Lung (tissue), 12 donors: Measurements from ENCODE around the gene TIAM2. TPM values are rescaled to one million over a fixed set of nuclear protein-coding genes. Genes with fewer than 3 reads are reported as not detected.

Experiments used
- ATAC-seq: fragments of 200-7000 bp; cut with Tn5 transposase; one replicate; pipeline ENCODE4 v1.9.1; 2020; ENCODE audit warnings: moderate number of reproducible peaks; ENCODE audit not compliant: insufficient read depth, low FRiP score
- DNase-seq, 3 donors: peaks; one replicate each; pipeline ENCODE4 v3.0.0-alpha.2; 2013 to 2017
- H3K27ac ChIP-seq, 2 donors: one replicate each; pipeline ENCODE4 v1.5.1; 2013; ENCODE audit warnings: mild to moderate bottlenecking in 2 of 2, moderate library complexity in 2 of 2, control low read depth in 1 of 2, inconsistent platforms in 1 of 2, low read depth in 1 of 2, low read length in 1 of 2
- H3K27me3 ChIP-seq, 3 donors: one replicate each; pipeline ENCODE4 v1.5.1; 2013; ENCODE audit warnings: low read length in 2 of 3; ENCODE audit not compliant: control insufficient read depth in 3 of 3, insufficient read depth in 3 of 3
- H3K36me3 ChIP-seq, 4 donors: one replicate each; pipeline ENCODE4 v1.5.1; 2013; ENCODE audit warnings: low read length in 4 of 4, mild to moderate bottlenecking in 1 of 4, moderate library complexity in 1 of 4; ENCODE audit not compliant: control insufficient read depth in 4 of 4, insufficient read depth in 4 of 4
- H3K4me1 ChIP-seq, 5 donors: one replicate each; pipeline ENCODE4 v1.5.1; 2013; ENCODE audit warnings: low read length in 5 of 5, mild to moderate bottlenecking in 2 of 5, moderate library complexity in 1 of 5; ENCODE audit not compliant: control insufficient read depth in 5 of 5, insufficient read depth in 5 of 5
- H3K4me3 ChIP-seq: one replicate; pipeline ENCODE4 v1.5.1; 2013; ENCODE audit warnings: mild to moderate bottlenecking, control low read depth, moderate library complexity
- H3K9ac ChIP-seq, 2 donors: one replicate each; pipeline ENCODE4 v1.5.1; 2013; ENCODE audit warnings: low read length in 2 of 2, control low read depth in 1 of 2; ENCODE audit not compliant: insufficient read depth in 1 of 2
- H3K9me3 ChIP-seq, 4 donors: one replicate each; pipeline ENCODE4 v1.5.1; 2013; ENCODE audit warnings: low read length in 3 of 4, mild to moderate bottlenecking in 1 of 4, moderate library complexity in 1 of 4; ENCODE audit not compliant: control insufficient read depth in 4 of 4, insufficient read depth in 3 of 4
- WGBS, 2 donors: extraction: QIAGEN DNeasy Blood & Tissue Kit; methylation state at CpG; one replicate each; pipeline ENCODE4 v1.1.7; 2013; 5-methylcytosine and 5-hydroxymethylcytosine counted together
- polyA plus RNA-seq, 2 donors: library from polyadenylated mRNA; stranded (reverse); fragments of 200-250 nt; gene quantifications; one replicate each; pipeline ENCODE4 v1.2.1, GENCODE V29; 2013
- total RNA-seq, 2 donors: library from RNA; depleted of rRNA in 1 of 2; stranded (reverse); fragments of >200 nt in 1 of 2; gene quantifications; one replicate each; pipeline ENCODE4 v1.2.1, GENCODE V29; 2014 to 2021
- TF ChIP-seq, protein P1 (sequence below): IDR thresholded peaks from 2 replicates; pipeline ENCODE4 v1.5.1; 2012; ENCODE audit warnings: mild to moderate bottlenecking; ENCODE audit errors: control extremely low read depth, extremely low read depth
- donor health status: control.
- donor health status: control.
- donor health status: Bipolar disorder and iron deficiency.
- donor health status: healthy.
- donor health status: DM: yes; HTN: yes; CAD: no.

Gene TIAM2
- total and polyA plus RNA-seq, 4 donors = 1.8 to 17.5 (median 4.1) TPM

DNA sequence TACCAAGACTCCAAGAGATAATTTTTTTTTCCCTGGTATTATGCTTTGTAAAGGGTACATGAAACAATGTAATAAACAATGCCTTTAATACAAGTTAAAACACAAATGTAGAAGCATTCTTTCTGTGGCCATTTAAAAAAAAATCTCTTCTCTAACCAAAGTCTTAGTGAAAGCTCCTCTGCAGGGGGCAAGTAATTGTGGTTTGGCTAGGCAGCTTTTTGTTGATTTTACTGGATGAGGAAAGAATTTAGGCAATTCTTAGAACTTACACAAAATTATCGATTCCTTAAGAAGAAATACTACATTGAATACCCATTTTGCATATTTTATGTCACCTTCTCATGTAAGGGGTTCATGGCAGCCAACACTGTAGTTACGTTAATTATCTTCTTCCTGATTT lies 306.8 kb downstream of the TIAM2 start:
- no peak for DNase-seq
- TF ChIP-seq, protein P1, sequence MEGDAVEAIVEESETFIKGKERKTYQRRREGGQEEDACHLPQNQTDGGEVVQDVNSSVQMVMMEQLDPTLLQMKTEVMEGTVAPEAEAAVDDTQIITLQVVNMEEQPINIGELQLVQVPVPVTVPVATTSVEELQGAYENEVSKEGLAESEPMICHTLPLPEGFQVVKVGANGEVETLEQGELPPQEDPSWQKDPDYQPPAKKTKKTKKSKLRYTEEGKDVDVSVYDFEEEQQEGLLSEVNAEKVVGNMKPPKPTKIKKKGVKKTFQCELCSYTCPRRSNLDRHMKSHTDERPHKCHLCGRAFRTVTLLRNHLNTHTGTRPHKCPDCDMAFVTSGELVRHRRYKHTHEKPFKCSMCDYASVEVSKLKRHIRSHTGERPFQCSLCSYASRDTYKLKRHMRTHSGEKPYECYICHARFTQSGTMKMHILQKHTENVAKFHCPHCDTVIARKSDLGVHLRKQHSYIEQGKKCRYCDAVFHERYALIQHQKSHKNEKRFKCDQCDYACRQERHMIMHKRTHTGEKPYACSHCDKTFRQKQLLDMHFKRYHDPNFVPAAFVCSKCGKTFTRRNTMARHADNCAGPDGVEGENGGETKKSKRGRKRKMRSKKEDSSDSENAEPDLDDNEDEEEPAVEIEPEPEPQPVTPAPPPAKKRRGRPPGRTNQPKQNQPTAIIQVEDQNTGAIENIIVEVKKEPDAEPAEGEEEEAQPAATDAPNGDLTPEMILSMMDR = no peak
- no peaks in the 10 kb centered on the region for H3K27me3 ChIP-seq
- H3K36me3 ChIP-seq = peaks cover 0 to 12% (median 5%) of the 10 kb centered on the region in 4 donors
- peaks cover 0 to 4% (median 0%) of the 10 kb centered on the region in 5 donors for H3K4me1 ChIP-seq
- no peak overlapping the region for H3K4me3 ChIP-seq
- no peak overlapping the region for H3K9ac ChIP-seq
- no peaks in the 10 kb centered on the region for H3K9me3 ChIP-seq
- no peak for ATAC-seq
- 82 to 94% methylated on average over 2 of the region's 2 CpGs for WGBS, 2 donors
- H3K27ac ChIP-seq = no peak overlapping the region

DNA sequence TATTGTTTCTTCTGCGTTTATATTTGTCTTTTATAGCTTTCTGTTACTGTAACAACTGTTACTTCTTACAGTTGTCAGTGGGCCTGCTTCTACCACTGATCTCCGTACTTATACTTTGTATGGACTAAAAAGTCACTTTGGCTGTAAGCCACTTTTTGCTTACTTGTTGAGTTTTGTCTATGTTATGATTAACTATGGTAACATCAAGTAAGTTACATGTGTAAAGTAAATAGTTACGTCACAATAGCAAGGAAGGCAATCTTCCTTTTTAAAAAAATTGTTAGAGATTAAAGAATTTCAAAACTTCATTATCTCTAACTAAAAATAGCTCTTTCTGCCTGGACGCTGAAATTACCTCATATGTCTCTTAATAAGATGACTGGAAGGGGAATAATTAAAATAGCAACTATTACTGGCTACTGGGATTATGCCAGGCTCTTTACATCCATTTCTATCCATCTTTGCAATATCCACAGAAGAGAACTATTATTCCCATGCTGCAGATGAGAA lies 308.3 kb downstream of the TIAM2 start:
- DNase-seq (peak in 2 of 3 donors; percentile 25 to 26), ATAC-seq (no peak)
- Histone ChIP-seq H3K27me3 (no peaks in the 10 kb centered on the region), H3K9ac (no peak overlapping the region), H3K36me3 (peaks cover 2 to 9% (median 6%) of the 10 kb centered on the region in 4 donors), H3K27ac (no peak overlapping the region), H3K4me3 (no peak overlapping the region), H3K9me3 (no peaks in the 10 kb centered on the region), H3K4me1 (peaks cover 0 to 4% (median 0%) of the 10 kb centered on the region in 5 donors)
- 45 to 54% methylated on average over 4 of the region's 4 CpGs for WGBS, 2 donors
- TF ChIP-seq, protein P1 = no peak

DNA sequence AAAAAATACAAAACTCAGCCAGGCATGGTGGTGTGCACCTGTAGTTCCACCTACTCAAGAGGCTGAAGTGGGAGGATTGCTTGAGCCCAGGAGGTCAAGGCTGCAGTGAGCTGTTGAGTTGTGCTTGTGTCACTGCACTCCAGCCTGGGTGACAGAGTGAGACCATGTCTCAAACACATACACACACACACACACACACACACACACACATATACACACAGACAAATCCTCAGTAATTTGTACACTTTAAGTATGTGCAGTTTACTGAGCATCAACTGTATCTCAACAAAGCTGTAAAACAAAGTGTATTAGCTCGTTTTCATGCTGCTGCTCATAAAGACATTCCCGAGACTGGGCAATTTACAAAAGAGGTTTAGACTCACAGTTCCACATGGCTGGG lies 311.8 kb downstream of the TIAM2 start:
- 91 to 95% methylated on average over 2 of the region's 2 CpGs for WGBS, 2 donors

More for the DNA sequence above, 311.8 kb downstream of the TIAM2 start:
- peaks cover 4 to 16% (median 9%) of the 10 kb centered on the region in 4 donors for H3K36me3 ChIP-seq
- H3K9ac ChIP-seq = no peak overlapping the region
- TF ChIP-seq, protein P1 = no peak
- DNase-seq (no peak), ATAC-seq (no peak)
- no peaks in the 10 kb centered on the region for H3K9me3 ChIP-seq
- no peak overlapping the region for H3K27ac ChIP-seq
- peaks cover 0 to 7% (median 0%) of the 10 kb centered on the region in 5 donors for H3K4me1 ChIP-seq
- H3K4me3 ChIP-seq = no peak overlapping the region
- no peaks in the 10 kb centered on the region for H3K27me3 ChIP-seq
